Gastroesophageal sphincter (tissue), 3 donors: ENCODE data around the gene SST.

ENCODE experiments used
- EP300 ChIP-seq: sonication (generic); formaldehyde crosslinking; IDR thresholded peaks from one replicate; pipeline ENCODE4 v1.6.1; 2017; ENCODE audit warnings: antibody characterized with exemption, mild to moderate bottlenecking
- TF ChIP-seq, protein P1 (sequence below), 4 experiments: fragments of 200-600 bp in 2 of 4; fragments of 450-650 bp in 2 of 4; sonication (generic) in 1 of 4; IDR thresholded peaks; one replicate each; pipeline ENCODE4 v1.5.1; 2017 to 2019; ENCODE audit warnings: antibody characterized with exemption in 4 of 4, mild to moderate bottlenecking in 2 of 4, moderate library complexity in 2 of 4

DNA sequence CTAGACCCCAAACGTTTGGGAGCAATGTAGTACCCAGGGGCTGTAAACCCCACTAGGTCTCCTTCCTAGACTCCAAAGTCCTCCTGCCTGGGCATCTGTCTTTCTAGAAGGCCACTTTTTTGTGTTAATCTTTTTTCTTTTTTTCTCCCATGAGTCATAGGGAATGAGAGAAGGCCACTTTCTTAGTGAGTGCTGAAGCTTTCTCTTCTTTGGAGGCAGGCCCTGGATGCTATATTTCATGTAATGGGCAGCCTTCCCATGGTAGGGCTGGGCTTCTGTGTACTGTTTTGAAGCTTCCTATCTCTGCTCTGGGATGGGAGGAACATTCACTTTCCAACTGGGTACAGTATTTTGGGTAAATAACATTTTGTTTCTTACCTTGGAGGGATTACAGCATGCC is 47.4 kb upstream of the SST start:
- TF ChIP-seq, protein P1, sequence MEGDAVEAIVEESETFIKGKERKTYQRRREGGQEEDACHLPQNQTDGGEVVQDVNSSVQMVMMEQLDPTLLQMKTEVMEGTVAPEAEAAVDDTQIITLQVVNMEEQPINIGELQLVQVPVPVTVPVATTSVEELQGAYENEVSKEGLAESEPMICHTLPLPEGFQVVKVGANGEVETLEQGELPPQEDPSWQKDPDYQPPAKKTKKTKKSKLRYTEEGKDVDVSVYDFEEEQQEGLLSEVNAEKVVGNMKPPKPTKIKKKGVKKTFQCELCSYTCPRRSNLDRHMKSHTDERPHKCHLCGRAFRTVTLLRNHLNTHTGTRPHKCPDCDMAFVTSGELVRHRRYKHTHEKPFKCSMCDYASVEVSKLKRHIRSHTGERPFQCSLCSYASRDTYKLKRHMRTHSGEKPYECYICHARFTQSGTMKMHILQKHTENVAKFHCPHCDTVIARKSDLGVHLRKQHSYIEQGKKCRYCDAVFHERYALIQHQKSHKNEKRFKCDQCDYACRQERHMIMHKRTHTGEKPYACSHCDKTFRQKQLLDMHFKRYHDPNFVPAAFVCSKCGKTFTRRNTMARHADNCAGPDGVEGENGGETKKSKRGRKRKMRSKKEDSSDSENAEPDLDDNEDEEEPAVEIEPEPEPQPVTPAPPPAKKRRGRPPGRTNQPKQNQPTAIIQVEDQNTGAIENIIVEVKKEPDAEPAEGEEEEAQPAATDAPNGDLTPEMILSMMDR (IDR thresholded peaks at IDR 0.05) = no peak
- TF ChIP-seq EP300 = no peak
